ENCODE results near the gene PIEZO2.

Gene PIEZO2

GRCh38 chr18:11072632-11073031, 76.7 kb downstream of the PIEZO2 start:
- H3K9ac ChIP-seq (ENCODE audit: low read length), result no peak overlapping the region
- H3K9me3 ChIP-seq (ENCODE audit: low read length), result no peaks in the 10 kb centered on the region
- H2AFZ ChIP-seq (ENCODE audit: low read length), result no peak overlapping the region
- no peaks in the 10 kb centered on the region for H4K20me1 ChIP-seq (ENCODE audit: insufficient read depth, low read length)
- H3K4me3 ChIP-seq (ENCODE audit: low read depth, low read length, poor library complexity, severe bottlenecking), result no peak overlapping the region
- H3K79me2 ChIP-seq (ENCODE audit: insufficient read depth, low read length), result no peaks in the 10 kb centered on the region
- H3K36me3 ChIP-seq (ENCODE audit: insufficient read depth, low read length), result no peaks in the 10 kb centered on the region
- no peaks in the 10 kb centered on the region for H3K4me1 ChIP-seq (ENCODE audit: insufficient read depth, low read length, severe bottlenecking)
- no peaks in the 10 kb centered on the region for H3K9me2 ChIP-seq (ENCODE audit: low read depth, low read length)
- H3K27me3 ChIP-seq (ENCODE audit: insufficient read depth, low read length), result peaks cover 6% of the 10 kb centered on the region; the same call in 1 of the 2 replicates
- no peak overlapping the region for H3K4me2 ChIP-seq (ENCODE audit: low read length)
- H3F3A ChIP-seq (ENCODE audit: insufficient read depth, low read length), result no peaks in the 10 kb centered on the region
- no peak for TF ChIP-seq EZH2 (IDR thresholded peaks at IDR 0.05; ENCODE audit: borderline replicate concordance, low read length)
- TF ChIP-seq CTCF (IDR thresholded peaks at IDR 0.05; ENCODE audit: low read length), result no peak
- H3K27ac ChIP-seq (ENCODE audit: low read depth, low read length, poor library complexity, severe bottlenecking), result no peak overlapping the region

GRCh38 chr18:11071300-11071699, 78.1 kb downstream of the PIEZO2 start:
- H4K20me1 ChIP-seq (ENCODE audit: insufficient read depth, low read length), result no peaks in the 10 kb centered on the region
- TF ChIP-seq EZH2 (IDR thresholded peaks at IDR 0.05; ENCODE audit: borderline replicate concordance, low read length) (no peak), CTCF (IDR thresholded peaks at IDR 0.05; ENCODE audit: low read length) (no peak)
- H3K9ac ChIP-seq (ENCODE audit: low read length), result no peak overlapping the region
- no peaks in the 10 kb centered on the region for H3K79me2 ChIP-seq (ENCODE audit: insufficient read depth, low read length)
- H3K4me2 ChIP-seq (ENCODE audit: low read length), result no peak overlapping the region
- H3K4me1 ChIP-seq (ENCODE audit: insufficient read depth, low read length, severe bottlenecking), result no peaks in the 10 kb centered on the region
- no peaks in the 10 kb centered on the region for H3K36me3 ChIP-seq (ENCODE audit: insufficient read depth, low read length)
- H2AFZ ChIP-seq (ENCODE audit: low read length), result no peak overlapping the region
- peaks cover 6% of the 10 kb centered on the region; the same call in 1 of the 2 replicates for H3K27me3 ChIP-seq (ENCODE audit: insufficient read depth, low read length)
- no peaks in the 10 kb centered on the region for H3K9me2 ChIP-seq (ENCODE audit: low read depth, low read length)
- H3F3A ChIP-seq (ENCODE audit: insufficient read depth, low read length), result no peaks in the 10 kb centered on the region
- H3K9me3 ChIP-seq (ENCODE audit: low read length), result 0 out of 2 replicates have a peak, but pooled peaks cover 3% of the 10 kb centered on the region
- H3K4me3 ChIP-seq (ENCODE audit: low read depth, low read length, poor library complexity, severe bottlenecking), result no peak overlapping the region
- no peak overlapping the region for H3K27ac ChIP-seq (ENCODE audit: low read depth, low read length, poor library complexity, severe bottlenecking)

- Histone ChIP-seq H3K4me3 (ENCODE audit: low read depth, low read length, poor library complexity, severe bottlenecking) (no peak overlapping the region), H3K27me3 (ENCODE audit: insufficient read depth, low read length) (peaks cover 6% of the 10 kb centered on the region; the same call in 1 of the 2 replicates), H3K9me3 (ENCODE audit: low read length) (0 out of 2 replicates have a peak, but pooled peaks cover 3% of the 10 kb centered on the region), H3F3A (ENCODE audit: insufficient read depth, low read length) (no peaks in the 10 kb centered on the region), H3K4me2 (ENCODE audit: low read length) (no peak overlapping the region), H3K9ac (ENCODE audit: low read length) (no peak overlapping the region), H3K9me2 (ENCODE audit: low read depth, low read length) (no peaks in the 10 kb centered on the region), H4K20me1 (ENCODE audit: insufficient read depth, low read length) (no peaks in the 10 kb centered on the region), H3K79me2 (ENCODE audit: insufficient read depth, low read length) (no peaks in the 10 kb centered on the region), H3K27ac (ENCODE audit: low read depth, low read length, poor library complexity, severe bottlenecking) (no peak overlapping the region), H3K4me1 (ENCODE audit: insufficient read depth, low read length, severe bottlenecking) (no peaks in the 10 kb centered on the region), H2AFZ (ENCODE audit: low read length) (no peak overlapping the region), H3K36me3 (ENCODE audit: insufficient read depth, low read length) (no peaks in the 10 kb centered on the region)
- no peak for TF ChIP-seq CTCF (IDR thresholded peaks at IDR 0.05; ENCODE audit: low read length)
- no peak for TF ChIP-seq EZH2 (IDR thresholded peaks at IDR 0.05; ENCODE audit: borderline replicate concordance, low read length)
These were observed 78.8 kb downstream of the PIEZO2 start for GRCh38 chr18:11070593-11070992.

Data from OCI-LY1 (cell line).